HFFc6 (cell line): ENCODE measurements around the gene SORBS2. TPM values are rescaled to one million over a fixed set of nuclear protein-coding genes. Genes with fewer than 3 reads are reported as not detected.

Source experiments
- DNase-seq: peaks from one replicate; pipeline ENCODE4 v3.0.0-alpha.2; 2018
- H3K27ac Mint-ChIP-seq: 2 replicates; pipeline ENCODE4 v1.8.0; 2020; ENCODE audit warnings: mild to moderate bottlenecking, mixed read lengths
- H3K27me3 Mint-ChIP-seq: 2 replicates; pipeline ENCODE4 v1.8.0; 2021; ENCODE audit warnings: mild to moderate bottlenecking, moderate library complexity, mixed read lengths; ENCODE audit not compliant: insufficient read depth
- H3K36me3 Mint-ChIP-seq: 2 replicates; pipeline ENCODE4 v1.8.0; 2021; ENCODE audit warnings: low read depth, mixed read lengths
- H3K4me1 Mint-ChIP-seq: 2 replicates; pipeline ENCODE4 v1.8.0; 2020; ENCODE audit warnings: low read depth, mixed read lengths
- H3K4me3 Mint-ChIP-seq: 2 replicates; pipeline ENCODE4 v1.8.0; 2020; ENCODE audit warnings: mild to moderate bottlenecking, moderate library complexity, mixed read lengths
- H3K9me3 Mint-ChIP-seq: 2 replicates; pipeline ENCODE4 v1.8.0; 2020; ENCODE audit warnings: mild to moderate bottlenecking, mixed read lengths
- CTCF ChIP-seq: fragments of 200-600 bp; sonication (generic); IDR thresholded peaks from 2 replicates; pipeline ENCODE4 v1.5.0; 2021; ENCODE audit warnings: antibody characterized with exemption, mild to moderate bottlenecking
- total RNA-seq, 6 experiments: library from RNA; stranded (reverse); fragmentation: NEBNext Ultra II Directional; extraction: Animal tissue kit (Norgen Biotek cat#: 25700); gene quantifications; 2 replicates in 1 of 6; 3 replicates in 5 of 6; pipeline ENCODE4 v1.2.3, GENCODE V29; 2021

SORBS2 gene
- total RNA-seq, 6 experiments from 2014 or later = 0.48 to 3.6 (median 0.72) TPM

DNA sequence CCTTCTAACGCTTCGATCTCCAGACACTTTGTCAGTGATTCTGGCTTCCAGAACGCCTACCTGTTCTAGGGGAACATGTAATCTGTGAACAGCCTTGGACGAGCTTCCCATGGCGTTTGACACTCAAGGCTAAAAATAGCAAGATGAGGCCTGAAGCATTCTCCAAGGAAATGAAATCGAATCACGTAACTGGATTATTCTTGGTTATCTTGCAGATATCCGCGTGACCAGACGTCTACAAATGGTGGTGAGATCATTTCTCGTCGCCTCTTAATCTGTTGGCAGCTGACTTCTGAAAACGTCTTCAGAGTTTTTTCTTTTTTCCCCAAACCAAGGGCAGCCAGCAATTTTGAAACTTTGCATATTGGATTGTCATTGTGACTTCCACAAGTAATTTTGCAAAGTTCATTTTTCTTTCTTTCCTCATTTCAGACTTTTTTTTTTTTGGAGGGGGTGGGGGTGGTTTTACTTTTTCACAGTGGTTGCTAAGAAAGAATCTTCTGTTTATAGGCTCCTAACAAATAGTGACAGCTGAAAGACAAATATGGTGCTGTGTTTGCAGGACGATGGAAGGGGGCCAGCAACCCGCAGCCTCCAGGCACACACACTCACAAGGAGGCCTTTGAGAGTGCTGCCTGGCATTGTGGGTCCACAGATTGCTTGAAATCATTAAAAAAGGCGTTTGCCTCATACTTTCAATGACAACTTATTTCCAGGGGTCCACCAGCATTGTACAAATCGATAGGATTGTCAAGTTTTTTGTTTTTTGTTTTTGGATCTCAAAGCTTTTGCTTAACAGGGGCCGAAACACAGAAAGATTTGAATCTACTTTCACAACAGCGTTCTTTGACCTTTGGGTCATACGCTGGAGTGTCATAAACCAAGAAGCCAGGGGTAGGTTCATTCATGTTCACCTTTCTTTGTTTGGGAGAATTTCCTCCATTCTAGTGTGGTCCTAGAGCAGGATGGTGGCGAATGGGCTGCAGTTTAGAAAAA lies 244.3 kb downstream of the SORBS2 start:
- Mint-ChIP-seq H3K27ac (peak overlapping the region; percentile 67), H3K4me3 (no peak overlapping the region; the same call in 1 of the 2 replicates)
- no peak for TF ChIP-seq CTCF

DNA sequence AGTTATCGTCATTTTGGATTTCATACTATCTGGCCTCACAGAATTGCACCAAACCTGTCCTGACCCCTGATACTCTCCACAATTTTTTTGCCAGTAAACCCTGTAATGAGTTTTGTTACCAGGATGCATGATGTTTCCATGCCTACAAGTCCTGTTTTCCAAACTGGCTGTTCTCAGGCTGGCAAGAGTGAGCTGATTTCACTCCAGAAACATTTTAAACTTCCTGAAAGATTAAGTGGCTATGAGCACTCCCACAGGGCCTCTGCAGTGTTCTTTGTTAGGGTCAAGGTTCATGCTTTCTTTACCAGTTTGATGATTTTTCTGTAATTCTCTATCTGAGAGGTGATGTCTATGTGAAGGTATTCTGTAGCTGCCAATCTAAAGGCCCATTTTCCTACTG lies 245.0 kb downstream of the SORBS2 start:
- TF ChIP-seq CTCF = no peak
- peak; percentile 79 for DNase-seq
- H3K27me3 Mint-ChIP-seq = no peaks in the 10 kb centered on the region
- H3K36me3 Mint-ChIP-seq = no peaks in the 10 kb centered on the region
- H3K27ac Mint-ChIP-seq = peak overlapping the region; percentile 67
- H3K4me3 Mint-ChIP-seq = no peak overlapping the region
- peaks cover 21% of the 10 kb centered on the region for H3K4me1 Mint-ChIP-seq
- peaks cover 1% of the 10 kb centered on the region; the same call in 1 of the 2 replicates for H3K9me3 Mint-ChIP-seq

More for the DNA sequence above, 244.3 kb downstream of the SORBS2 start:
- Mint-ChIP-seq H3K36me3 (no peaks in the 10 kb centered on the region), H3K4me1 (peaks cover 21% of the 10 kb centered on the region), H3K9me3 (no peaks in the 10 kb centered on the region), H3K27me3 (no peaks in the 10 kb centered on the region)
- peak; percentile 3 for DNase-seq

GRCh38 chr4:185566425-185566824 lies 245.6 kb downstream of the SORBS2 start:
- H3K27ac Mint-ChIP-seq = peak overlapping the region; percentile 67
- no peak for DNase-seq
- no peaks in the 10 kb centered on the region for H3K27me3 Mint-ChIP-seq
- peaks cover 5% of the 10 kb centered on the region; the same call in 1 of the 2 replicates for H3K9me3 Mint-ChIP-seq
- no peak for TF ChIP-seq CTCF
- H3K4me1 Mint-ChIP-seq = peaks cover 21% of the 10 kb centered on the region
- no peak overlapping the region for H3K4me3 Mint-ChIP-seq
- H3K36me3 Mint-ChIP-seq = no peaks in the 10 kb centered on the region

DNA sequence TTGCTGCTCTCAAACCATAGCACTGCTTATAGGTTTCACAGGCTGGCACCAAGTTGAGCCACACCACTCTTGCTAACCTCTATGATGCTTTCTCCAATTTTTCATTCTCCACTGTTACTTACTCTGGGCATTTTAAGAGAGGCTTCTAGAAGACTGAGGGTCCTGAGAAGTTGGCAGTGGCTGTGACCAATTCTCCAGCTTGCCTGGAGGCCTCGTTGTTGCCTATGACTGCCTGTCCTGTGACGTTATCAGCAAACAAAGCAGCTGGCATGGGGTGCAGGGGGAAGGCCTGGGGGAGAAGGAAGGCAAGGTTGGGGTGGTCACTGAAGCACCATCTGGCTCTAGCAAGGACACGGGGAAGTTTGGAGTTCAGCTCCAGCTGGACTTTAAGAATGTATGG lies 246.3 kb downstream of the SORBS2 start:
- no peak for DNase-seq
- Mint-ChIP-seq H3K9me3 (peaks cover 5% of the 10 kb centered on the region; the same call in 1 of the 2 replicates), H3K4me1 (peaks cover 21% of the 10 kb centered on the region), H3K4me3 (no peak overlapping the region), H3K27me3 (no peaks in the 10 kb centered on the region), H3K27ac (peak overlapping the region; percentile 36; the same call in 1 of the 2 replicates), H3K36me3 (no peaks in the 10 kb centered on the region)
- no peak for TF ChIP-seq CTCF

- no peak overlapping the region for H3K27ac Mint-ChIP-seq
- H3K9me3 Mint-ChIP-seq = peaks cover 5% of the 10 kb centered on the region; the same call in 1 of the 2 replicates
- H3K27me3 Mint-ChIP-seq = no peaks in the 10 kb centered on the region
- H3K4me3 Mint-ChIP-seq = no peak overlapping the region
- no peak for TF ChIP-seq CTCF
- H3K36me3 Mint-ChIP-seq = no peaks in the 10 kb centered on the region
- H3K4me1 Mint-ChIP-seq = peaks cover 31% of the 10 kb centered on the region
- DNase-seq = no peak
These were observed 247.6 kb downstream of the SORBS2 start for GRCh38 chr4:185564349-185564748.
